HG03521 (cell line): ENCODE measurements around the gene PTPN7.
"Not testable (repeated sequence)": the region's sequence is repeated elsewhere in the genome, so short reads cannot be mapped to it uniquely, and the experiment has no call there.

Experiments
- ATAC-seq: cut with Tn5 transposase; IDR thresholded peaks from one replicate; pipeline ENCODE4 v1.9.1; 2021; ENCODE audit warnings: mild to moderate bottlenecking, moderate library complexity; ENCODE audit not compliant: unreplicated experiment

Gene PTPN7

GRCh38 chr1:202154148-202154765, 6.1 kb downstream of the PTPN7 start:
- no peak for ATAC-seq

GRCh38 chr1:202153284-202153683, 7.1 kb downstream of the PTPN7 start:
- ATAC-seq: no peak

GRCh38 chr1:202152399-202152798, 8.0 kb downstream of the PTPN7 start:
- no peak for ATAC-seq

GRCh38 chr1:202151045-202151444, 9.4 kb downstream of the PTPN7 start:
- ATAC-seq: no peak

GRCh38 chr1:202150602-202151001, 9.8 kb downstream of the PTPN7 start:
- no peak for ATAC-seq

- ATAC-seq: no peak
Observed at GRCh38 chr1:202150187-202150586, 10.2 kb downstream of the PTPN7 start.

GRCh38 chr1:202149566-202149965, 10.8 kb downstream of the PTPN7 start:
- ATAC-seq: no peak

GRCh38 chr1:202148391-202148790, 12.0 kb downstream of the PTPN7 start:
- no peak for ATAC-seq

GRCh38 chr1:202146993-202147392, 13.4 kb downstream of the PTPN7 start:
- ATAC-seq: no peak

- ATAC-seq: no peak
Observed at GRCh38 chr1:202146279-202146678, 14.1 kb downstream of the PTPN7 start.

- not testable (repeated sequence) for ATAC-seq
Observed at GRCh38 chr1:202145744-202146140, 14.7 kb downstream of the PTPN7 start.

GRCh38 chr1:202145068-202145743, 15.2 kb downstream of the PTPN7 start:
- ATAC-seq: no peak

GRCh38 chr1:202144402-202145067, 15.9 kb downstream of the PTPN7 start, which contains the start of gene ARL8A:
ARL8A (minus strand) TSS chr1:202144737; CDS start chr1:202144572, 165 bp downstream.
- peak; percentile 57 for ATAC-seq

GRCh38 chr1:202143768-202144401, 16.5 kb downstream of the PTPN7 start:
- peak; percentile 36 for ATAC-seq

- ATAC-seq: peak; percentile 14
Observed at GRCh38 chr1:202143011-202143767, 17.2 kb downstream of the PTPN7 start.

GRCh38 chr1:202141468-202141867, 18.9 kb downstream of the PTPN7 start:
- not testable (repeated sequence) for ATAC-seq

GRCh38 chr1:202140833-202141232, 19.6 kb downstream of the PTPN7 start:
- ATAC-seq: no peak

GRCh38 chr1:202135221-202135721, 25.1 kb downstream of the PTPN7 start:
- ATAC-seq: peak; percentile 72

- ATAC-seq: no peak
Observed at GRCh38 chr1:202134645-202135172, 25.7 kb downstream of the PTPN7 start.

- ATAC-seq: no peak
Observed at GRCh38 chr1:202133989-202134388, 26.4 kb downstream of the PTPN7 start.
